GM04504 (cell line): ENCODE data around the gene PYGM.

Source experiments
- DNase-seq: peaks from one replicate; pipeline ENCODE4 v3.0.0-alpha.2; 2012; ENCODE audit warnings: low read depth

Gene PYGM

DNA sequence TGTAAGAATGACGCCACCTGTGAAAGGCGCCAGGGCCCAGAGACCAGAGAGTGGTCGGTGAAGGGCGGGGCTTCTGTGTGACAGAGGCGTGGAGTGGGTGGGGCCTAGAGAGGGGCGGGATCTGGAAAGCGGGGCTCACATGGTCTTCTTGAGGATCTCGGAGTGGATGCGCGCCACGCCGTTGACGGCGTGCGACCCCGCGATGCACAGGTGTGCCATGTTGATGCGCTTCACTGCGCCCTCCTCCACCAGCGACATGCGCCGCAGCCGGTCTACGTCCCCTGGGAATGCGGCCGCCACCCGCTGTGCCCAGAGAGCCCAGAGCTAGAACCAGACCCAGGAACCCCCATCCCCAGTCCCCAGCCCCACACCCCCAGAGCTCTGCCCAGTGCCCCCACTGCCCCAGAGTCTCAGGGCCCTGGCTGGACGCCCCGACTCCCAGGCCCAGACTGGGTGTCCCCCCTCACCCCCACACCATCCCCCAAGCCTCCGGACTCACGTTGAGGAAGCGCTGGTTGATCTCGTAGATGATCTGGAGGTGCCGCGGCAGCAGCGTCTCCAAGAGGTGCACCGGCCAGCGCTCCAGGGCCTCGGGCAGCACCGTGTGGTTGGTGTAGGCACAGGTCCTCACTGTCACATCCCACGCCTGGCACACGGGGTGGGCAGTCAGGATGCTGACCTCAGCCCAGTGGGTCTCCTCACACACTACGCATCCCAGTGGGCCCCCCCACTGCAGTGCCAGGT lies 6.2 kb downstream of the PYGM start:
- no peak for DNase-seq

DNA sequence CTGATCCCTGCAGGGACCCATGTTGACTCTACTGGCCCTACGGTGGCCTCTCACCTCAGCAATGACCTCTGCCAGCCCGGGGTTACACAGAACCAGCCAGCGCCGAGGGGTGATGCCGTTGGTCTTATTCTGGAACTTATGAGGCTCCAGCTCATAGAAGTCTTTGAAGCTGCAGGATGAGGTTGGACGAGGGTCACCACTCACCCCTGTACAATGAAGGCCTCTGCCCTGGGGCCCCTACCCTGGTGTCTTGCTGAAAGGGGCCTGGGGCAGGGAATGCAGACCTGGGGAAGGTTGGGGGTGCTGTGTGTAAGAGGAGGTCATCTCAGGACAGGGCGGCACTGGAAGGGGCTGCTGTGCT lies 6.8 kb downstream of the PYGM start:
- DNase-seq = no peak

DNA sequence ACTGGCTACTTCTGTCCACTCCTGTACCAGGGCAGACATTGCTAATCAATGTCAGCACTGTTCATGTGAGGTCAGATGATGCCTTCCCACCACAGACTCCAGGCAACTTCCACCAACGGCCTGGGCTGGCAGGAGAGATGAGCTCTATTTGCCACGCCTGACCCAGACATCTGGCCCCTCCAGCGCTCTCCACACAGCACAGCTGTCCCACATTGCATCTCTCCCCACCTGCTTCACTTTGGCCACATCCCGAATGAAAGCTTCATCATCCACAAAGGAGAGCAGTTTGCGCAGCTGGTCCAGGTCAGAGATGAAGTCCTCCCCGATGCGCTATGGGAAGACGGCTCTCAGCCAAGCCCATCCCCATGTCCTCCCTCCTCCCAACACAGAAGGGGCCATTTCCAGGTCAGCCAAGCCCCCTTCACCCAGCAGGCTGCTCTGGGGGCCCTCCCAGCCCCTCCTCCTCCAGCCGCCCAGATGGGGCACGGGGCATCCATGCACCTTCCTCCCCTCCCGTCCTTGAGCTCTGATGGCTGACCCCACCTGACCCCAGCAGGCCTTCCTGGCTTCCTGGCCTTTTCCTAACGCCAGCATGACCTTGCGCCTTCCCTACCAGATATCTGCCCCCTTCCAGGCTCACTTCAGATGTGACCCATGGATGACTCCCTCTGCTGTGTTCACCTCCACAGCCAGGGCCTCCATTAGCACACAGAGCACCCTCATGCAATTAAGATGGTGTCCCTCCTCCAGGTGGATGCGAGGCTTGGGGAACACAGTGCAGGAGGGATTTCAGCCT lies 7.4 kb downstream of the PYGM start:
- no peak for DNase-seq

DNA sequence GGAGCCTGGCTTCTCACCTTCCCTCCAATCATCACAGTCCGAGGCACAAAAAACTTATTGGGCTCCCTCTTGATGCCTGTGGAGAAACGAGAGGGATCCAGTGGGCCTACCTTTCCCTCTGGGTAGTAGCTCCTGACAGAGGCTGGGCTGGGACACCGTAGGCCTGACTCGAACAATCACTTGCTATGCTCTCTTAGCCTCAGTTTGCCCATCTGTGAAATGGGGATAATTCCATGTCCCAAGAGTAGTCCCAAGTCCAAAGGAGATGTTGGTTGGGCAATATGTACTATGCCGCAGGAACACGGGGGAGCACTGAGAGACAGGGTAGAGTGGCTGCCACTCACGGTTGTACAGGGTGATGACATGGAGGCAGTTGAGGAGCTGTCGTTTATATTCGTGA lies 8.2 kb downstream of the PYGM start:
- no peak for DNase-seq

DNA sequence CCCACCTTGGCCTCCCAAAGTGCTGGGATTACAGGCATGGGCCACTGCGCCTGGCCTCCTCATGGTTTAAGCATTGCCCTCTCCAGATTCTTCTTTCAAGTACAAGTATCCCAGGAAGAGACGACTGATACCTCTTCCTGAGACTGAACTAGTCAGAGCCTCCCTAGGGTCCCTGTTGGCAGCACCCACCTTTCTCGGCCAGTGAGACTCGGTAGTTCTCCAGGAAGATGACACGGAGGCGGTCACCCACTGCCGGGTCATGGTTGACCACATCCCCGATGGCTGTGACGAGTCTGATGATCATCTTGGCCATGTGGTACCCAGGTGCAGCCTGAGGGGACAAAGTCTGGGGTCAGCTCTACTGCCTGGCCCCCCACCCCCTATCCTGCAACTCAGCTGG lies 8.6 kb downstream of the PYGM start:
- DNase-seq = no peak

DNA sequence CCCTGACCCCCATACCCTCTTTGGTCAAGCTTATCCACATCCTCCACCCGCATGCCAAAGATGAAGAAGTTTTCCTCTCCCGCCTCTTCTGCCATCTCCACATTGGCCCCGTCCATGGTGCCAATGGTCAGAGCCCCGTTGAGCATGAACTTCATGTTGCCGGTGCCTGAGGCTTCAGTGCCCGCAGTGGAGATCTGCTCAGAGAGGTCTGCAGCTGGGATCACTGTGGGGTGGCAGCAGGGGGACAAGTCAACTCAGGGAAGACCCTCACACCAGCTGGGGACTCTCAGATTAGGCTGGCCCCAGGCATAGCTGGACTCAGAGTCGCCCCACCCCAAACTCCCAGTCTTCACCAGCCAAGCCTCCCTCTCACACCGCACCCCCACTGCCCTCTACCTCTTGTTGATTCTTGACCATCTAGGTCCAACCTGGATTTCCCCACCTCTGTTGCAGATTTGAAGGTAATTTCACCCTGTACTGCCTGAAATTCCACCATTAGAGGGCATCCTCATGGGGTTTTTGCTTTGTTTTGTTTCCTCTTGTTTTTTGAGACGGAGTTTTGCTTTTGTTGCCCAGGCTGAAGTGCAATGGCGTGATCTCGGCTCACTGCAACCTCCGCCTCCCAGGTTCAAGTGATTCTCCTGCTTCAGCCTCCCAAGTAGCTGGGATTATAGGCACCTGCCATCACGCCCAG lies 9.3 kb downstream of the PYGM start:
- DNase-seq = no peak

DNA sequence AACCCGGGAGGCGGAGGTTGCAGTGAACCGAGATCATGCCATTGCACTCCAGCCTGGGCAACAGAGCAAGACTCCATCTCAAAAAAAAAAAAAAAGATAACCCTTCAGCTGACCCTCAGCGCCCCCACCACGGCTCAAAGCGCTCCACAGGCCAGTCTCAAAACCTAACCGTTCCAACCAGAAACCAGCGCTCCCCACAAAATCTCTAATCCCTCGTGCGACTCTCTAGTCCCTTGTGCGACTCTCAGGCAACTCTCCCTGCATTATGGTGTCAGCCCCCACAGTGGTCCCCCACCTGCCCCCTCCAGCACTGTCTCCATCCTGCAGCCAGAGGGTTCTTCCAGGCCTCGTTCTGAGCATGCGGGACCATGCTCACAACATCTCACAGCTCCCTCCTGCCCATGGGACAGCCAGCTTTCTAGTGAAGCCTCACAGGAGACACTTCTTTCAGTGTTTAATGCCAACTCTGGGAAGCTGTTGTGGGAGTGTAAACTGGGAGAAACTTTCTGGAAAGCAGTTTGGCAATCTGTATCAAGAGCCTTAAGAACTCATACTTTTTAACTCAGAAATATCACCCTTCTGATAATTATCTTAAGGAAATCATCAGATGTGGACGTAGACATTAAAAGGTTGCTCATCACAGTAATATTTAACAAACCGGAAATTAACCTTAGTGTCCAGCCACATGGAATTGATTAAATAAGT lies 11.7 kb downstream of the PYGM start:
- DNase-seq = peak; percentile 58

DNA sequence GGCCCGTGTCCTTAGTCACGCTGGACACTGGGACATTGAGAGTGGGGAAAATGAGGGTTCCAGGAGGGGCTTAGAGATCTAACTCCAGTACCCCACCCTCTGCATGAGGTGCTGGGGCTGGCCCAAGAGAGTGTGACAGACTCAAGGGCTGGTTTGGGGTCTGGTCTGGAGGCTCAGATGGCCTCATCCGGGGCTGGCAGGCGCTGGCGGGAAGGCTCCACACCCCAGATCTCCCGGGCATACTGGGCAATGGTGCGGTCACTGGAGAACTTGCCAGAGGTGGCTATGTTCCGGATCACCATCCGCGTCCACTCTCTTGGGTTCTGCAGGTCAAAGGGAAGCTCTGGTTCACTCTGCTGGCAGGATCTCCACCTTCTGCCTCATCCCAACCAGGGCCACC lies 13.3 kb downstream of the PYGM start:
- DNase-seq = no peak

DNA sequence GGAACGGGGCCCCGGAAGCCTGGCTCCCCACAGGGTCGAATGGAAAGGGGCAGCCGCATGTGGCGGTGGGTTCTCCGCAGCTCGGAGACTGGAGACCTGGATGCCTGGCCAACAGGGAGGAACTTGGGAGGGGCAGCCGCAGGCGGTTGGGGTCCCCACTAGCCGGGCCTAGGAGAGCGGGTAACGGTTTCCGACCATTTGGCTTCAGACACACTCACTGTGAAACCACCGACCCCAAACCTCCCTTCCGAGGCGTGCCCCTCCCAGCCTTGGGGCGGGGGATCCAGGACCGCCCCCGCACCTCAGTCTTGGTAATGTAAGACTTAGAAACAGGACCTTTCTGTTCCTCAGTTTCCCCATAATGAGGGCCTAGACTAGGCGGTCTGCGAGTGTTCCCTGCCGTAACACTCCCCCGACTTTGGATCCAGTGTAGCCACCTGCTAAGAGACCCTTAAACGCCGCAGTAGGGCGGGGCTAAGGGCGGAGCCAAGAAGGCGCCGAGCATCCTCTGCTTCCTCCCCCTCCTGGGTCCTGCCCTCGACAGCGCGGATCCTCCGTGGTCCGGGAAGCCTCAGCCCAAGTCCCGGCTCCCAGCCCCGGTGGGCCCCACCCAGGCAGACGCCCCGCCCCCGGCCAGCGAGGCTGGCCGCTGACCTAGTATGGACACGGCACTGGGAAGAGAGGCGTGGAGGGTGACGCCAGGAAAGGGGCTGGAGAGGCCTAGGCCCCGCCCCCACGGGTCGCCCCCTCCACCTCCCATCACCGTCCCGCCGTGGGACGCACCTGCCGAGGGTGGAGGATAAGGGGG lies 14.0 kb downstream of the PYGM start:
- DNase-seq = no peak

DNA sequence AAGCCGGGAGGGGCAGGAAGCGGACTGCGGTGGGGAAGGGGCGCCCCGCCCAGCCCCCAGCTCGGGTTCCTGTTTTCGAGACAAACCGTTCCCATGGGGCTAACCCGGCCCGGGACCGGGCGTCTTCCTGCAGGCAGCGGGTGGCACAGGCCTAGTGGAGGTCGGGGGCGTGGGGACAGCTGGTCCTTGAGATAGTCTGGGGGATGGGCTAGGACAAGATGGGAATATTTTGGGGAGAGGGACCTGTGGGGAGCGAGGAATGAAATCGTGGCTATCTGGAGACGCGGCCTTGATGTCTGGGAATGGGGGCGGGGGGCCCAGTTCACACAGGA lies 14.6 kb downstream of the PYGM start:
- DNase-seq = no peak

DNA sequence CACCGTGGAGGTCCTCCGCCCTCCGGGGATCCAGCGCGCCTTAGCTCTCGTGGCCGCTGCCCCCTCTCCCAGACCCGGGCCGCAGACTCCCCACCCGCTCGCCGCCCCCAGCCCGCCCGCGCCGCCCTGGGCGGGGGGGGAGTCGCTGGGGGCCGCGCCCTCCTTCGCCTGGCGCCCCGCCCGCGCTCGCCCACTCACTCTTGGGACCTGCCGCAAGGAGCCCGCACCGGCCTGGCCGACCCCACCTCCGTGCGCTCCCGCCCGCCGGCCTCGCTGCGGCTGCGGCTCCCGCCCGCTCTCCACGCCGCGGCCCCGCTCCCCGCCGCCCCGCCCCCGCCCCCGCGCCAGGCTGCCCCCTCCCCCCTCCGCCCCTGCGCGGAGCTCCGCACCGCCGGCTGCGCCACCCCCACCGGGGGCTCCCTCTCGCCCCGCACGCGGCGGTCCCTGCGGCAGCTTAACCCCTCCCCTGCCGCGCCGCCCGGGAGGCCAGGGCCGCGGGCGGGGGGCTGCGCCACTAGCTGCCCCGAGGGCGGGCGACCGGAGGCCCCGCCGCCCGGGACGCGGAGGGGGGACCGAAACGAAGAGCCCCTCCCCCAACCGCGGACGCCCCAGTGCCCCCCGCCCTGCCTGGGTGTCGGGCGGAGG lies 15.1 kb downstream of the PYGM start:
- DNase-seq = no peak

DNA sequence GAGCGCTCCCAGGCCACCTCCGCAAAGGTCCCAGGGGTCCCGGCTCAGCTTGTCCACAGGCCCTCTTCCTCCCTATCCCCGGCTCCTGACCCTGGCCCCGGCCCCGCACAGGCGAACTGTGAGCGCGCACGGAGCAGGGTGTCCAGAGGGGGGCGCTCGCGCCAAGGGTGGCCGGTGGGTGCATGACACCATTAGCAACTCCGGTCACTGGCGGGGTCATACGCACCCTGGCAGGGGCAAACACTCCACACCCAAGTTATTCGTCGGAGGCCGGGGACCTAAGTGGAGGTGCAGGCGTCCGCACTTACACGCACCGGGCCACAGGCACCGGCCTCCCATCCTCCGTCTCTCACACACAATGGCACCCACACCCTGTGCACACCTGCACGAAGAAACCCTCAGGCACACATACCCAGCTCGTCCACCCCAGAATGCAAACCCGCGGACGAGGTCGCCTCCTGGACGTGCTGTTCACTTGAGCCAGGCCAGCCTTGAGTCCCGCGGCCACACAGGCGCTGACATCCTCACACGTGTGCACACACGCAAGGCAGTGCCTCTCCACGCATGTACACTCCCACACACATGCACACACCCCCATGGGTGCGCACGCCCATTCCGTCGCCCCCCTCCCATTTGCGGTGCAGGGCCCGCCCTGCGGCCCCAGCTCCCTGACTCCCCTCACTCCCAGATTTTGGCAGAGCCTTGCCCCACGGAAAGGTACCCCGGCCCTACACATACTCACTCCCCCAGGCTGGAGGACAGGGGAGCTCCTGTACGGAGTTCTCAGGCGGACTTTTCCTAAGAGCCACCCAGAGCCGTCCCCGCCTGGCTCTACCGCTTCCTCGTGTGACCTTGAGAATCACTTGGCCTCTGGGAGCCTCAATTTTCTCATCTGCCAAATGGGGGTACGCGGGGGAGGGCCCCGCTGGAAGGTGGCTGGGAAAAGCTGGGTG lies 15.9 kb downstream of the PYGM start, which contains the start of gene RASGRP2:
RASGRP2 (minus strand) TSS at position 552 of the 953 bp plus-strand sequence. CDS start 1,276 bp downstream, outside the sequence.
- no peak for DNase-seq

DNA sequence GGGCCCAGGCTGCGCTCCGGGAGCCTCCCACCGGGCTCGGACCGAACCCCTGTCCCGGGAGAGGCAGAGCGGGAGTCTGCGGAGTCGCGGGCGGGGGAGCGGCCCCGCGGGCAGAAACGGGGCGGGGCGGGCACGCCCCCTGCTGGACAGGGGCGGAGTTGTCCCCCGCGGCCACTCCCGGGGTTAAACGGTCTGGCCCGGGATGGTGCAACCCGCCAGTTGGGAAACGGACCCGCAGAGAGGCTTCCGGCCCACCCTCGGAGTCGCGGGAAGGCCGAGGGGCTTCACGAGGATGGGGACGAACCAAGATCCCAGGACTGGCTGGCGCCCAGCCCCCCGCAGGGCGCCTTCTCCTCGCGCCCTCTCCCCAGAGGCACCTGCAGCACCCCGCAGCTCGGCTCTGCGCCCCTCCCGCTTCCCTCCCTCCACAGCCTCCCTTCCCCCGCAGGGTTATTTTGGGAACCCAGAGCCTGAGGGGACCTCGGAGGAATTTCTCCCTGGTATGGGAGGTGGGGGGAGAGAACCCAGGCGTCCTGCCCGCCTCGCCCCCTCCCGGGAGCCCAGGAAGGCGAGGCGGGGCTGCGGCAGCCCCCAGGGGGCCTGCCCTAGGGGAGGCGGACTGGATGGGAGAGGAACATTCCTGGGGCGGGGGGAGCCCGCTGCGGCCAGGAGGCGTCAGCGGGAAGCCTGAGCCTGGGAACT lies 16.7 kb downstream of the PYGM start:
- no peak for DNase-seq

DNA sequence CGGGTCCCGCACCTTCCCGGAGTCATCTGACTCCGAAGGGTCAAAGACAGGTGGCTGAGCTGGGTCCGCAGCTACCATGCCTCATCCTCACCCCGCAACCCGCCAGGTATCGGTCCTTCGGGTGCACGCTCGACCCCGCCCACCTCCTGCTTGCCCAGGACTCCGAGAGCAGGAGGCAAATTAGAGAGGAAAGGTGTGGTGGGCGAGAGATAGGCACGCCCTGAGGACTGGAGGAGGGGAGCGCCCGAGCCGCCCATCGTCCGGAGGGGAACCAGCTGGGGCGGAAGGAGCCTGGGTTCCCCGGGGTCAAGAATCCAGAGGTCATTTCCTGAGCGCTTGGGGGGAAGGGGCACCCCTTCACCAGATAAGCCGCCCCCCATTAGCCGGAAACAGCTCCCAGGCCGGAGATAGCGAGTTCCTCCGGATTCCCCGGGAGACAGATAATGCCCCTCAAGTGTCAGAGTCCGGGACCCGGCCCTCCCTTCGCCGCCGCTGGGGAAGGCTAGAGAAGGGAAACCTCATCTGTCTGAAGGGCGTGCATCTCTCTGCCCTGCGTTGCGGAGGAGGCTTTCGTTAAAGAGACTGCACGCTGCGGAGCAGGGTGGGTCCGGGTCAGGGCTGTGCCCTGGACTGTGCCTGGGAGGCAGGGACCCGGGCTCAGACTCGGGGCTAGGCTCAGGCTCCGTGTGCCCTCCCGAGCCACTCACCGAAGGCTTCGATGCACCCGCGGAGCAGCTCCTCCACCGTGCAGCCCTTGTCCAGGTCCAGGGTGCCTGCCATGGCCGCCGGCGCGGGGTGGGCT lies 17.5 kb downstream of the PYGM start:
- no peak for DNase-seq

DNA sequence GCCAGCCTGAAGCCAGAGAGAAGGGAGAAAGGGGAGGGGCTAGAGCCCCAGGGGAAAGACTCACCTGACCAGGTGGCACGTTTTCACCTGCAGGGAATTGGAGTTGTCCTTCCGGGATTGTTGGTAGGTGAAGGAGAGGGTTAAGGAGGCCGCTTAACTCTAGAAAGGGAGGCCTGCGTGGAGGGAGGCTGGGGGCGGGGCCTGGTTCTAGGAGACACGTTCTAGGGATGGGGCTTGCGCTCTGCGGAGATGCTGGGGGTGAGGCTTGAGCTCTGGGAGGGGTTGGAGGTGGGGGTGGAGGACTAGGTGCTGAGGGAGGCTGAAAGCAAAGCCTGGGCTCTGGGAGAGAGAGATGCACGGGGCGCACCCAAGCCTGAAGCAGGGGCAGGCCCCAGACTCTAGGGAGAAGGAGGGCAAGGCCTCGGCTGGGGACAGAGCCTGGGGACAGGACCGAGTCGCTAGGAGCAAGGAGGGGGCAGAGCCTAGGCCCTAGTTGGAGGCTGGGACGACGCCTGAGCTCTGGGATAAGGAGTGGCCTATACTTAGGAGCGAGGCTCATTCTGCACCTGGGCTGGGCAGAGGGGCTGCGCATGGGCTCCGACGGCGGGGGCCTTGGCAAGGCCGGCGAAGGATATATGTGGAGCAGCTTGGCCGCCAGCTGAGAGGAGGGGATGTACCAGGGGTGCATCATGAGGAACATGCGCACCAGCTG lies 18.2 kb downstream of the PYGM start:
- no peak for DNase-seq

DNA sequence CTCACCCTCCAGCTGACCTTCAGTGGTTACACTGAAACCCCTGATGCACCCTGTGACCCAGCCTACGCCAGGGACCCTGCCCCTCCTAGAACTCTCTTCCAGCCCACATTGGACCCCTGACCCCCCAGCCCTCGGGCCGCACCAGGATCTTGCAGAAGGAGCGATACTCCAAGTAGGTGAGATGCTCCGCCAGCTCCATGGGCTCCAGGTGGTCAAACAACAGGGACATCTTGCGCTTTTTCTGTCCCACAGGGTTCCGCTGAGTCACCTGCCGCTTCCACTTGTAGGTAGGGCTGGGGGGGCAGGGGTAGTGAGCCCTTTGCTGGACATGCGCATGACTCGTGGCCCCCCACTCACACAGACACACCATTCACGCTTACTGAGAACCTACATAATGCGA lies 19.9 kb downstream of the PYGM start:
- DNase-seq = no peak

DNA sequence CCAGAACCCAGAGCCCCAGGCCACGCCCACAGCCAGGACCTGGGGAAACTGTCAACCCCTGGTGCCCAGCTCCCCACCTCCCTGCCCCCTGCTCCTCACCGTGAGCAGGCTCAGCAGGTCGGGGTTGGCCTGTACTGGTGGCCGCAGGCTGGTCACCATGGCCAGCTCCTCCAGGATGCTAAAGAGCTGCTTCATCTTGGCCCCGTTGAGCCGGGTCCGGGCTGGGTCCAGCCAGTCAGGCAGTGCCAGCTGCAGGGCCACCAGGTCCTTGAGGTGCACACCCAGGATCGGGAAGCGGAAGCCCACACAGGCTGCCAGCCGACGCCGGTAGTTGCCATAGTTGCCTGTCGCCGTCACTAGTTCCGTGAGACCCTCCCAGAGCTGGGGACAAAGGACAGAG lies 23.1 kb downstream of the PYGM start:
- DNase-seq = no peak

DNA sequence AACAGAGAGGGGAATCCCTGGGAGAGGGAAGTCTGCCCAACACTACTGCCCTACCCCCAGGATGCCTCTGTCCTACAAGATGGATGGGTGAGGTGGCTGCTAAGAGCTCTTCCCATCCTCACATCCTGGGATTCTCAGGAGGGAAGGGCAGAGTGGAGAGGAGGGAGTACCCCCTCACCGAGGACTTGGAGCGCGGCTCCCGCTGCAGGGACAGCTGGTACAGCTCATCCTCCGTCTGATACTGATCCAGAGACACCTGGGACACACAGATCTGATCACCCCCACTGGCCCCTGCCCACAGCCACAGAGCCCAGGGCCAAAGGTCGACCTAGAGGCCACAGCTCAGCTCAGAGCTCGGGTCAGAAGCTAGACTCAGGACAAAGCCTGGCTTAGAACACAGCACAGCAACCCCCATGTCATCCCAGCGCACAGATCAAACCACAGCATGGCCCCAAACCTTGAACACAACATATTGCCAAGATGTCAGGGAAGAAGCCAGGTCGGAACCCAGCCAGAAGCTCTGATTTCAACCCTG lies 24.0 kb downstream of the PYGM start:
- no peak for DNase-seq
